ENCODE results near the gene LDLRAD3. TPM values are rescaled to one million over a fixed set of nuclear protein-coding genes. Genes with fewer than 3 reads are reported as not detected.

LDLRAD3 gene
- polyA plus RNA-seq, 1 experiment = 7.8 TPM

DNA sequence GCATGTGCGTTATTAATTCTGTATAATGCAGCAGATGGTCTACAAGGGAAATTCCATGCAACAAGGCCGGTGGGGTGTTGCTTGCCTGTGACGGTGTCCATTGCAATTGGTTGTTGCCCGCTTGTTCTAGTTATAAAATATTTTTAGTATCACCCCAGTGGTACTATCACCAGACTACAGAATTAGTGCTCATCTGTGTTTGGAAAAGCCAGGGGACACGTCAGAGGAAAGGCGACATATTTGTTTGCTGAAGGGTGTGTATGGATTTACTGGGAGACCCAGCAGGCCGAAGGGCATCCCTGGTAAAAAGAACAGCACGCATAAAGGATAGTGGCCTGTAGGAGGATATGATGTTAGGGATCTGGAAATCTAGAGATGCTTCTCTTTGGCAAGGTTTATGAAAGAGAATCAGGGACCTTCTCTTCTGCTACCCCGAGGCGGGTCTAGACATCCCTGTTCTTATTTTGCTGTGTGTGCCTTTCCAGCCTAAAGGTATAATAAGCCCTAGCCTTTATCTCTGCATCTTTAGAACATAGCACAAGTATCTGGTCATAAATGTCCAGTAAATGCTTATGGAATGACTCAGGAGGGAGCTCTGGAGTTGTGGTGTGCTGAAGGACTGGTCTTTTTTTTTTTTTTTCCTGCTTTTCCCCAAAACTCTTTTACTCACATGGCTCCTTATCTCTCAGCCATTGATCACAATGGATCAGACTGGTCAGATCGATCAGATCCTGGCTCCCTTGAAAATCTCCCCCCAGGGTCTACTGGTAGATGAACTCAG is 90.9 kb downstream of the LDLRAD3 start:
- Histone ChIP-seq H3K4me3 (ENCODE audit: low read depth, low read length) (no peak overlapping the region), H3K27ac (ENCODE audit: low read depth, low read length) (peak overlapping the region; percentile 49), H3K27me3 (ENCODE audit: control insufficient read depth, insufficient read depth, low read length) (no peaks in the 10 kb centered on the region), H3K9me3 (ENCODE audit: control insufficient read depth, insufficient read depth, low read length) (peaks cover 3% of the 10 kb centered on the region; the same call in 1 of the 2 replicates)
- ChIA-PET POLR2A (interaction anchor here (0.7 kb wide), 1 partner anchor 30 kb away, joined by 3 read pairs; no protein-coding TSS in a partner anchor), CTCF (interaction anchor here (0.7 to 1.5 kb wide), 4 partner anchors 9 to 226 kb away, joined by 3 to 4 read pairs (median 4); no protein-coding TSS in a partner anchor)
- TF ChIP-seq CTCF (IDR thresholded peaks at IDR 0.05; ENCODE audit: low read depth, low read length) = no peak
- DNase-seq (ENCODE audit: low read depth, low spot score) = peak; percentile 70

- Histone ChIP-seq H3K4me3 (ENCODE audit: low read depth, low read length) (no peak overlapping the region), H3K27me3 (ENCODE audit: control insufficient read depth, insufficient read depth, low read length) (no peaks in the 10 kb centered on the region), H3K9me3 (ENCODE audit: control insufficient read depth, insufficient read depth, low read length) (peaks cover 3% of the 10 kb centered on the region; the same call in 1 of the 2 replicates), H3K27ac (ENCODE audit: low read depth, low read length) (peak overlapping the region; percentile 39)
- no peak for TF ChIP-seq CTCF (IDR thresholded peaks at IDR 0.05; ENCODE audit: low read depth, low read length)
- CTCF ChIA-PET = interaction anchor here (0.7 kb wide), 1 partner anchor 213 kb away, joined by 3 read pairs; no protein-coding TSS in a partner anchor
- POLR2A ChIA-PET = no interaction called here
- DNase-seq (ENCODE audit: low read depth, low spot score) = no peak
These were observed 91.6 kb downstream of the LDLRAD3 start for GRCh38 chr11:36035454-36035853.

DNA sequence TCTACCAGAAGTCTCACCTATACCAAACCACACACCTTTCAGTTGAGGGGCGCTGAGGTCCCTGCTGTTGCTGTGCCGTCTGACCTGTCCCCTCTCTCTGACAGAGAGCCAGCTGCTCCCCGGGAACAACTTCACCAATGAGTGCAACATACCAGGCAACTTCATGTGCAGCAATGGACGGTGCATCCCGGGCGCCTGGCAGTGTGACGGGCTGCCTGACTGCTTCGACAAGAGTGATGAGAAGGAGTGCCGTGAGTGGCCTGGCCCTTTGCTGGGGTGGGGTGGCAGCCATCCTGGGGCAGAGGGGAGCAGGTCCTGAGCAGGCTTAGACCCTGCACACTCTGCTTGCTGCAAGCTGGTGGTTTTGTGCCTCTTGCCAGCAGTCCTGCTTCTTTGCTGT is 92.1 kb downstream of the LDLRAD3 start:
- no peak for DNase-seq (ENCODE audit: low read depth, low spot score)
- TF ChIP-seq CTCF (IDR thresholded peaks at IDR 0.05; ENCODE audit: low read depth, low read length) = no peak
- ChIA-PET CTCF (no interaction called here), POLR2A (no interaction called here)
- Histone ChIP-seq H3K27me3 (ENCODE audit: control insufficient read depth, insufficient read depth, low read length) (no peaks in the 10 kb centered on the region), H3K9me3 (ENCODE audit: control insufficient read depth, insufficient read depth, low read length) (peaks cover 3% of the 10 kb centered on the region; the same call in 1 of the 2 replicates), H3K27ac (ENCODE audit: low read depth, low read length) (no peak overlapping the region), H3K4me3 (ENCODE audit: low read depth, low read length) (no peak overlapping the region)

DNA sequence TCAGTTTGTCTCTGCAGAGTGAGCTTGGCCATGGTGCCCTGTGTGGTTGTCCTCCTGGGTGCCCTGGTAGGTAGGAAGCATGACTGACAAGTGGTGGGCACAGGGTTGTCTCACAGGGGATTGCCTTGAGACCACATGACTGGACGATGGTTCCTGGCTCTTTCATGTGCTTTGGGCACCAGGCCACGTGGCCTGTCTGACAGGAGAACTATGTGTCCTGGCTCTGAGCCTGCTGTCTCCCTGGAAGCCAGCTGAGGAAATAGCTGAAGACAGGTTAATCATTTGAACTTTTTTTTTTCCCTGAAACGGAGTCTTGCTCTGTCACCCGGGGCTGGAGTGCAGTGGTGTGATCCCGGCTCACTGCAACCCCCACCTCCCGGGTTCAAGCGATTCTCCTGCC is 93.2 kb downstream of the LDLRAD3 start:
- peaks cover 3% of the 10 kb centered on the region; the same call in 1 of the 2 replicates for H3K9me3 ChIP-seq (ENCODE audit: control insufficient read depth, insufficient read depth, low read length)
- no peak for TF ChIP-seq CTCF (IDR thresholded peaks at IDR 0.05; ENCODE audit: low read depth, low read length)
- POLR2A ChIA-PET = no interaction called here
- no peak for DNase-seq (ENCODE audit: low read depth, low spot score)
- H3K4me3 ChIP-seq (ENCODE audit: low read depth, low read length) = no peak overlapping the region
- no peak overlapping the region for H3K27ac ChIP-seq (ENCODE audit: low read depth, low read length)
- CTCF ChIA-PET = no interaction called here
- no peaks in the 10 kb centered on the region for H3K27me3 ChIP-seq (ENCODE audit: control insufficient read depth, insufficient read depth, low read length)

- TF ChIP-seq CTCF (IDR thresholded peaks at IDR 0.05; ENCODE audit: low read depth, low read length) = no peak
- Histone ChIP-seq H3K27ac (ENCODE audit: low read depth, low read length) (no peak overlapping the region), H3K9me3 (ENCODE audit: control insufficient read depth, insufficient read depth, low read length) (peaks cover 3% of the 10 kb centered on the region; the same call in 1 of the 2 replicates), H3K4me3 (ENCODE audit: low read depth, low read length) (no peak overlapping the region), H3K27me3 (ENCODE audit: control insufficient read depth, insufficient read depth, low read length) (no peaks in the 10 kb centered on the region)
- CTCF ChIA-PET = interaction anchor here (1.0 kb wide), 3 partner anchors 16 to 220 kb away, joined by 4 to 6 read pairs (median 5); no protein-coding TSS in a partner anchor
- POLR2A ChIA-PET = interaction anchor here (0.5 kb wide), 1 partner anchor 47 kb away, joined by 6 read pairs; no protein-coding TSS in a partner anchor
- DNase-seq (ENCODE audit: low read depth, low spot score) = no peak
These were observed 94.7 kb downstream of the LDLRAD3 start for GRCh38 chr11:36038541-36038940.
